ENCODE measurements around the gene HSPA4L. TPM values are rescaled to one million over a fixed set of nuclear protein-coding genes. Genes with fewer than 3 reads are reported as not detected.

The HSPA4L gene
- 1 to 10 TPM in 2 of 4 donors, under 1 TPM in 2; 0.36 to 1.2 (median 0.74) TPM for total RNA-seq

DNA sequence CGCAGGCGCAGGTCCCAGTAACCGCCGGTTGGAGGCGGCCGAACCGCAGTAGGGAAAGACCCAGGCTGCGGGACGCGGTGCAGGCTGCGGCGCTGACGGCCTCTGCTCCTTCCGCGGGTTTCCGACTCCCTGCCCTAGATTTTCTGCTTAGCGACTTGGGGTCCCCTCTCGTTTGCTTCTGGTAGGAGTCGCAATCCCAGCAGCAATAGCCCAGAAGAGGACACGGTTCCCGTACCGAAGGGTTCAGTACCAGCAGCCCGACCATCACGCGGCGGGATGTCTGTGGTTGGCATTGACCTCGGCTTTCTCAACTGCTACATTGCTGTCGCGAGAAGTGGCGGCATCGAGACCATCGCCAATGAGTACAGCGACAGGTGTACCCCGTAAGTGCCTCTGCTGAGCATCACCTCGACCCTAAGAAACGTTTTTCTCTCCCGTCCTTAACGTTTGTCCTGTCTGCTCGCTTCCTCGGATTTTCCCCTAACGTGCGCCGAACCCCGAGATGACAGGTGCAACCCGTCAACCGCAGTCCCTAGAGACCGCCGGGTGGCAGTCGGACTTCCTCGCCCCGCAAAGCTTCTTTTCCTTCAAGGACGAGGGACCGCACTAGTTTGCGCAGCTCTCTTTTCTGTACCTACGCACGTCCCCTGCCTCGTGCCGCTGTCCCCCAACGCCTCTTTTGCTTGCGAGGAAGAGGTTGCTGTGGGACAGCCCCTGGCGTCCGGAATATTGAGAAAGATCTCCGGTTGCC, at the start of gene HSPA4L:
HSPA4L (plus strand) TSS at position 48 of the 751 bp plus-strand sequence; CDS start at position 277, 229 bp downstream.
- Histone ChIP-seq H3K4me1 (peaks cover 0 to 10% of the 10 kb centered on the region in 2 donors), H3K36me3 (no peaks in the 10 kb centered on the region), H3K4me3 (peak within 1 kb of the TSS; percentile 68 to 96 (median 80)), H3K27ac (peak within 1 kb of the TSS; percentile 67 to 80 (median 78)), H3K9me3 (no peaks in the 10 kb centered on the region), H3K27me3 (no peaks in the 10 kb centered on the region)
- intact Hi-C loops (cut with DNase I; ENCODE audit: low total_unique reads), result loop anchor here (1.0 to 5.0 kb wide), 4 partner anchors 98 to 280 kb away; partner anchors contain the start of genes ABHD18, INTU, LARP1B and MFSD8
- TF ChIP-seq POLR2A (IDR thresholded peaks at IDR 0.05), result peak; percentile 36 to 73
- TF ChIP-seq, protein P1, sequence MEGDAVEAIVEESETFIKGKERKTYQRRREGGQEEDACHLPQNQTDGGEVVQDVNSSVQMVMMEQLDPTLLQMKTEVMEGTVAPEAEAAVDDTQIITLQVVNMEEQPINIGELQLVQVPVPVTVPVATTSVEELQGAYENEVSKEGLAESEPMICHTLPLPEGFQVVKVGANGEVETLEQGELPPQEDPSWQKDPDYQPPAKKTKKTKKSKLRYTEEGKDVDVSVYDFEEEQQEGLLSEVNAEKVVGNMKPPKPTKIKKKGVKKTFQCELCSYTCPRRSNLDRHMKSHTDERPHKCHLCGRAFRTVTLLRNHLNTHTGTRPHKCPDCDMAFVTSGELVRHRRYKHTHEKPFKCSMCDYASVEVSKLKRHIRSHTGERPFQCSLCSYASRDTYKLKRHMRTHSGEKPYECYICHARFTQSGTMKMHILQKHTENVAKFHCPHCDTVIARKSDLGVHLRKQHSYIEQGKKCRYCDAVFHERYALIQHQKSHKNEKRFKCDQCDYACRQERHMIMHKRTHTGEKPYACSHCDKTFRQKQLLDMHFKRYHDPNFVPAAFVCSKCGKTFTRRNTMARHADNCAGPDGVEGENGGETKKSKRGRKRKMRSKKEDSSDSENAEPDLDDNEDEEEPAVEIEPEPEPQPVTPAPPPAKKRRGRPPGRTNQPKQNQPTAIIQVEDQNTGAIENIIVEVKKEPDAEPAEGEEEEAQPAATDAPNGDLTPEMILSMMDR (IDR thresholded peaks at IDR 0.05 in 4 of 5, conservative IDR thresholded peaks at IDR 0.05 in 1 of 5), result peak; percentile 22 to 34 (median 31)
- DNase-seq, result peak; percentile 46 to 74
- peak; percentile 85 to 91 for ATAC-seq
- in situ Hi-C loops (cut with MboI; ENCODE audit: low sequenced_read_pairs in 4 of 4), result loop anchor here in 2 of 4 donors (10.0 to 25.0 kb wide), 2 partner anchors 102 to 180 kb away; partner anchors contain the start of genes ABHD18 (in 1 of the 2), MFSD8 (in 1 of the 2) and PLK4 (in 1 of the 2)

DNA sequence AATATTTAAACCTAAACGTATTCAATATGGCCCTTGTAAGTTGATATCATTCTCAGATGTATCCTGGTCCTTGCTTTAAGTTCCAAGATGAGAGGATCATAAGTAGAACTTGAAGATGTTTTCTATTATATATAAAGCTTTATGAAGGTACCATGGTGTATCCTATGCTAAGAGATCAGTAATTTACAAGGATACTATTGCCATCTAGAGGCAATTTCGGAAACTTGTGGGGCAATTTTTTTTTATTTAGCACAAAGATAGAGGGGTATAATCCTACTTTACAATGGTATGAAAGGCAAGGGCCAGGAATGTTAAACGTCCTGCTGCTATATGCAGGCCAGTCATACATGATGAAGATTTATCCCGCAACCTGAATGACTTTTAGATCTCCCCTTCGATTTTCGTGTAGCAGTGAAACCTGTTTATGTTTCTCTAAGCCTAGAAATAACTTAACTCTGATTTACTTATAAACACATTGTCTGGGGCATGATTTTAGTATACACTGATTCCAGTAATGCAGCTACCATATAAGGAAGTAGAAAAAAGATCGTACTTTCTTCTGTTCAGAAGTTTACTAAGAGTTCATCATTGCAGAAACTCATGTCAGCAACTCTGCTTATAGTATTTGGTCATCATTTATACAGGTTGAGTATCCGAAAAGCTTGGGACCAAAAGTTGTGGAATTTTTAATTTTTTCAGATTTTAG, 49.3 kb upstream of the HSPA4L start:
- no peak overlapping the region for H3K27ac ChIP-seq
- no peak for DNase-seq
- no peaks in the 10 kb centered on the region for H3K36me3 ChIP-seq
- no peaks in the 10 kb centered on the region for H3K27me3 ChIP-seq
- H3K4me3 ChIP-seq, result no peak overlapping the region
- TF ChIP-seq POLR2A (IDR thresholded peaks at IDR 0.05), result no peak
- TF ChIP-seq, protein P1 (IDR thresholded peaks at IDR 0.05 in 4 of 5, conservative IDR thresholded peaks at IDR 0.05 in 1 of 5), result peak in 3 of 5 experiments; percentile 29 to 54 (median 41)
- H3K4me1 ChIP-seq, result no peaks in the 10 kb centered on the region
- intact Hi-C loops (cut with DNase I; ENCODE audit: low total_unique reads) (loop anchor here (2.0 kb wide), 1 partner anchor 128 kb away; no protein-coding TSS in a partner anchor), in situ Hi-C loops (cut with MboI; ENCODE audit: low sequenced_read_pairs in 4 of 4) (loop anchor here (5.0 to 25.0 kb wide), 3 partner anchors 120 to 130 kb away; no protein-coding TSS in a partner anchor)
- no peak for ATAC-seq
- no peaks in the 10 kb centered on the region for H3K9me3 ChIP-seq

DNA sequence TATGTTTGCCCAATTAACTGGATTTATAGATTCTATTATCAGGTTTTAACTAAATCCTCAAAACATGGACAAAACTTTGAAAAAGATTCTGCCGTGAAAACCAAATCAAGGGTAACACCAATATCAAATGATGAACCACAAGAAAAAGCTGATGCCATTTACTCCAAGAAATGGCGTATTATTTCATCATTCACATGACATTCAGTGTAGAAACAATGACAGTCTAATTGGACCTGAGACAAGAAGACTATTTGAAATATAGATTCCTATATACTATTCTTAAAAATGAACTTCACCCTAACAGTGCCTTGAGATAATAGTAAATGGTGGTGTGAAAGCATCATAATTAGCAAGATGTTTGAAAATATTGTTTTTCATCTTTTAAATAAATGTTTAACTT, 47.1 kb upstream of the HSPA4L start:
- no peak for DNase-seq
- Histone ChIP-seq H3K36me3 (no peaks in the 10 kb centered on the region), H3K9me3 (no peaks in the 10 kb centered on the region), H3K27me3 (no peaks in the 10 kb centered on the region), H3K27ac (no peak overlapping the region), H3K4me1 (no peaks in the 10 kb centered on the region), H3K4me3 (no peak overlapping the region)
- intact Hi-C loops (cut with DNase I; ENCODE audit: low total_unique reads) (no loop called here), in situ Hi-C loops (cut with MboI; ENCODE audit: low sequenced_read_pairs in 4 of 4) (loop anchor here (5.0 to 25.0 kb wide), 3 partner anchors 123 to 133 kb away; no protein-coding TSS in a partner anchor)
- no peak for ATAC-seq
- TF ChIP-seq, protein P1 (IDR thresholded peaks at IDR 0.05 in 4 of 5, conservative IDR thresholded peaks at IDR 0.05 in 1 of 5), result no peak
- no peak for TF ChIP-seq POLR2A (IDR thresholded peaks at IDR 0.05)

DNA sequence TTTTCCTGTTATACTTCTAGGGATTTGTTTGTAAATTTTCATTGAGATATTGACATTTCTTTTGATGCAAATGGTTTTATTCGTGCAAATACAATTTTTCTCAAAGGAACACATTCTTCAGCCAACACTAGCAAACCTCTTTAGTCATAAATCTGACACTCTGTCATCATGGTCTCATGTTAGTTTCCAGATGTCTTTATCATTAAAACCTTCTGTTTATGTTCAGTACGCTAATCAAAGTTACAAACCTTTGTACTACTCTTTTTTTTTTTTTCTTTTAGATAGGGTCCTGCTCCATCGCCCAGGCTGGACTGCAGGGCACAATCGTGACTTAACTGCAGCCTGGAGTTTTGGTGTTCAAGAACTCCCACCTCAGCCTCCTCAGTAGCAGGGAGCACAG, 44.8 kb upstream of the HSPA4L start:
- H3K4me1 ChIP-seq, result no peaks in the 10 kb centered on the region
- no peak for ATAC-seq
- DNase-seq, result no peak
- TF ChIP-seq, protein P1 (IDR thresholded peaks at IDR 0.05 in 4 of 5, conservative IDR thresholded peaks at IDR 0.05 in 1 of 5), result no peak
- TF ChIP-seq POLR2A (IDR thresholded peaks at IDR 0.05), result no peak
- no peaks in the 10 kb centered on the region for H3K27me3 ChIP-seq
- no peaks in the 10 kb centered on the region for H3K9me3 ChIP-seq
- no peak overlapping the region for H3K27ac ChIP-seq
- H3K36me3 ChIP-seq, result no peaks in the 10 kb centered on the region
- in situ Hi-C loops (cut with MboI; ENCODE audit: low sequenced_read_pairs in 4 of 4), result loop anchor here in 2 of 4 donors (10.0 to 25.0 kb wide), 2 partner anchors 125 to 132 kb away; no protein-coding TSS in a partner anchor
- intact Hi-C loops (cut with DNase I; ENCODE audit: low total_unique reads), result no loop called here
- no peak overlapping the region for H3K4me3 ChIP-seq
